Esophagus muscularis mucosa (tissue), 4 donors: ENCODE data around the gene CD79A. TPM values are rescaled to one million over a fixed set of nuclear protein-coding genes. Genes with fewer than 3 reads are reported as not detected.
"Not testable (repeated sequence)": the region's sequence is repeated elsewhere in the genome, so short reads cannot be mapped to it uniquely, and the experiment has no call there.

Experiments
- DNase-seq: peaks from one replicate; pipeline ENCODE4 v3.0.0-alpha.2; 2017; ENCODE audit errors: extremely low spot score
- H3K27ac ChIP-seq, 4 donors: fragments of 200-600 bp; sonication (generic); replicated peaks in 1 of 4; 1 replicate in 3 of 4; 2 replicates in 1 of 4; pipeline ENCODE4 v1.5.1; 2016 to 2019; ENCODE audit warnings: mild to moderate bottlenecking in 1 of 4
- H3K27me3 ChIP-seq, 4 donors: fragments of 200-600 bp; sonication (generic); one replicate each; pipeline versions ENCODE4 v1.5.1 to v1.6.0; 2016 to 2019
- H3K36me3 ChIP-seq, 4 donors: fragments of 200-600 bp; sonication (generic); one replicate each; pipeline ENCODE4 v1.5.1; 2016 to 2019
- H3K4me1 ChIP-seq, 4 donors: fragments of 200-600 bp; sonication (generic); one replicate each; pipeline ENCODE4 v1.5.1; 2016 to 2019
- H3K4me3 ChIP-seq, 4 donors: fragments of 200-600 bp; sonication (generic); 1 replicate in 2 of 4; 2 replicates in 2 of 4; pipeline ENCODE4 v1.5.1; 2016 to 2019; ENCODE audit warnings: mild to moderate bottlenecking in 4 of 4, moderate library complexity in 1 of 4
- H3K9me3 ChIP-seq, 4 donors: fragments of 200-600 bp; sonication (generic); 1 replicate in 3 of 4; 2 replicates in 1 of 4; pipeline ENCODE4 v1.5.1; 2016 to 2019
- EP300 ChIP-seq: sonication (generic); formaldehyde crosslinking; IDR thresholded peaks from one replicate; pipeline ENCODE4 v1.6.1; 2017; ENCODE audit warnings: antibody characterized with exemption
- POLR2A ChIP-seq: fragments of 450-650 bp; IDR thresholded peaks from one replicate; pipeline ENCODE4 v1.6.1; 2017; ENCODE audit warnings: antibody characterized with exemption, moderate library complexity, mild to moderate bottlenecking, low read depth
- POLR2AphosphoS5 ChIP-seq, 2 donors: sonication (generic); formaldehyde crosslinking; IDR thresholded peaks; one replicate each; pipeline ENCODE4 v1.6.1; 2017; ENCODE audit warnings: antibody characterized with exemption in 2 of 2
- WGBS: methylation state at CpG from one replicate; pipeline ENCODE4 v1.1.5; 2018; 5-methylcytosine and 5-hydroxymethylcytosine counted together
- intact Hi-C: fragments of 100-400 bp; cut with DNase I; formaldehyde crosslinking; loops from one replicate; pipeline ENCODE4 v1.15.1; 2023
- total RNA-seq, 4 donors: library from RNA; depleted of rRNA; stranded (reverse); fragments of >200 nt; gene quantifications; one replicate each; pipeline versions ENCODE4 v1.1.0 to v1.2.1, GENCODE V29; 2016
- TF ChIP-seq, protein P1 (sequence below), 3 experiments: fragments of 200-600 bp in 2 of 3; fragments of 450-650 bp in 1 of 3; sonication (generic) in 2 of 3; IDR thresholded peaks; one replicate each; pipeline ENCODE4 v1.5.1; 2017 to 2019; ENCODE audit warnings: antibody characterized with exemption in 3 of 3, mild to moderate bottlenecking in 2 of 3, moderate library complexity in 1 of 3

CD79A gene
- total RNA-seq, 4 donors from 2014 or later: 0.71 to 2.2 TPM; not detected in 2

DNA sequence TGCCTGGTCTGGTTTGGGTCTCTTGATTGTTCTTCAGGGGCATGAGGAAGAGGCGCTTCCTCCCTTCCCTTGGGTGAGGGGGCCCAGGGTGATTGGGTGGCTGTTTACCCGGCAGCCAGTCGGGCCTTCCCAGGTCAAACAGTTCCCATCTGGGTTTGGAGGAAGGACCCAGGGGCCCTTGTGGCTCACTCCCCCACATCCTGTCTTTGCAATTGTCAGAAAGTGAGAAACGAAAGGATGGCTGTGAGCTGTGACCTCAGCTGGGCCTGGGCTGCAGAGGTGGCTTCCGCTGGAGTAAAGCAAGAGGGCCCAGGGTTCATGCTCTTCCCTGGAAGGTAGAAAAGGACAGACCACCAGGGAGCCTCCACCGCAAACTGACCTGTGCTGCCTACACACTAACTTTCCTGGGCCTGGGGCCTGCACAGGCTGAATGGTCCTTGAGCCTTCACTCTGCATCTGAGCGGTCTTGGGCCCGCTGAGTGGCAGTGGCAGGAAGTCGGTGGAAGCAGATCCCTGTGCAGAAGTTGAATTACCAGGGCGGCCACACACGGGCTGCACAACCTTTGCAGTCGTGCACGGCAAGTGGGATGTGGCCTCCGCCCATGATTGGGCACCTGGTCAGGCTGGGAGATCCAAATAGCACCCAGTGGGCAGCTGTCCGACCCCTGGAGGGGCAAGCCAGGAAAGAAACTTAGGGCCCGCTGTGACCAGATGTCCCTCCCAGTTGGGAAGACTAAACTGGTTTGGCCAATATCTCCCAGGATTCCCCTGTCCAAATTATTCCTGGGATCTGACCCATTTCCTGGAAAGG is 5.3 kb upstream of the CD79A start:
- peaks cover 10 to 63% (median 56%) of the 10 kb centered on the region in 4 donors for H3K36me3 ChIP-seq
- DNase-seq: no peak
- H3K4me1 ChIP-seq: peaks cover 0 to 23% (median 13%) of the 10 kb centered on the region in 4 donors
- WGBS: 62% methylated on average over 13 of the region's 16 CpGs
- TF ChIP-seq POLR2A: no peak
- TF ChIP-seq, protein P1, sequence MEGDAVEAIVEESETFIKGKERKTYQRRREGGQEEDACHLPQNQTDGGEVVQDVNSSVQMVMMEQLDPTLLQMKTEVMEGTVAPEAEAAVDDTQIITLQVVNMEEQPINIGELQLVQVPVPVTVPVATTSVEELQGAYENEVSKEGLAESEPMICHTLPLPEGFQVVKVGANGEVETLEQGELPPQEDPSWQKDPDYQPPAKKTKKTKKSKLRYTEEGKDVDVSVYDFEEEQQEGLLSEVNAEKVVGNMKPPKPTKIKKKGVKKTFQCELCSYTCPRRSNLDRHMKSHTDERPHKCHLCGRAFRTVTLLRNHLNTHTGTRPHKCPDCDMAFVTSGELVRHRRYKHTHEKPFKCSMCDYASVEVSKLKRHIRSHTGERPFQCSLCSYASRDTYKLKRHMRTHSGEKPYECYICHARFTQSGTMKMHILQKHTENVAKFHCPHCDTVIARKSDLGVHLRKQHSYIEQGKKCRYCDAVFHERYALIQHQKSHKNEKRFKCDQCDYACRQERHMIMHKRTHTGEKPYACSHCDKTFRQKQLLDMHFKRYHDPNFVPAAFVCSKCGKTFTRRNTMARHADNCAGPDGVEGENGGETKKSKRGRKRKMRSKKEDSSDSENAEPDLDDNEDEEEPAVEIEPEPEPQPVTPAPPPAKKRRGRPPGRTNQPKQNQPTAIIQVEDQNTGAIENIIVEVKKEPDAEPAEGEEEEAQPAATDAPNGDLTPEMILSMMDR (IDR thresholded peaks at IDR 0.05): no peak
- TF ChIP-seq EP300: no peak
- peak in 1 of 2 donors; percentile 6 for TF ChIP-seq POLR2AphosphoS5 (IDR thresholded peaks at IDR 0.05)
- H3K4me3 ChIP-seq: no peak overlapping the region
- intact Hi-C loops: loop anchor here (5.0 kb wide), 2 partner anchors 66 to 86 kb away; partner anchors contain the start of gene RABAC1
- H3K9me3 ChIP-seq: no peaks in the 10 kb centered on the region
- no peak overlapping the region for H3K27ac ChIP-seq
- H3K27me3 ChIP-seq: no peaks in the 10 kb centered on the region

DNA sequence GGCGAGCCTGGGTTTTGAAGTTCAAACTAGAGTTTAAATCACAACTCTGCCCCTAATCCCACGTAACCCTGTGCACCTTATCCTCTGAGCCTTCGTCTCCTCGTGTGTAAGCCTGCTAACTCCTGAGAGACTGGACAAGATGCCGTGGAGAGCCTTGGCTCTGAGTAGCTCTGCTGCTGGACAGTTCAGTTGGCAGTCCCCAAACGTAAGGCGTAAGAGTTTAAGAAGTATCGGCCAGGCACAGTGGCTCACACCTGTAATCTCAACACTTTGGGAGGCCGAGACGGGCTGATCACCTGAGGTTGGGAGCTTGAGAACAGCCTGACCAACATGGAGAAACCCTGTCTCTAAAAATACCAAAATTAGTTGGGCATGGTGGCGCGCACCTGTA is 4.7 kb upstream of the CD79A start:
- Histone ChIP-seq H3K4me1 (peaks cover 0 to 18% (median 13%) of the 10 kb centered on the region in 4 donors), H3K27ac (no peak overlapping the region), H3K4me3 (no peak overlapping the region), H3K27me3 (no peaks in the 10 kb centered on the region), H3K36me3 (peaks cover 10 to 57% (median 51%) of the 10 kb centered on the region in 4 donors), H3K9me3 (no peaks in the 10 kb centered on the region)
- TF ChIP-seq, protein P1 (IDR thresholded peaks at IDR 0.05): no peak
- no peak for TF ChIP-seq EP300
- no peak for TF ChIP-seq POLR2A
- TF ChIP-seq POLR2AphosphoS5 (IDR thresholded peaks at IDR 0.05): no peak
- 88% methylated on average over 12 of the region's 12 CpGs for WGBS
- no peak for DNase-seq
- intact Hi-C loops: loop anchor here (5.0 kb wide), 2 partner anchors 65 to 85 kb away; partner anchors contain the start of gene RABAC1

DNA sequence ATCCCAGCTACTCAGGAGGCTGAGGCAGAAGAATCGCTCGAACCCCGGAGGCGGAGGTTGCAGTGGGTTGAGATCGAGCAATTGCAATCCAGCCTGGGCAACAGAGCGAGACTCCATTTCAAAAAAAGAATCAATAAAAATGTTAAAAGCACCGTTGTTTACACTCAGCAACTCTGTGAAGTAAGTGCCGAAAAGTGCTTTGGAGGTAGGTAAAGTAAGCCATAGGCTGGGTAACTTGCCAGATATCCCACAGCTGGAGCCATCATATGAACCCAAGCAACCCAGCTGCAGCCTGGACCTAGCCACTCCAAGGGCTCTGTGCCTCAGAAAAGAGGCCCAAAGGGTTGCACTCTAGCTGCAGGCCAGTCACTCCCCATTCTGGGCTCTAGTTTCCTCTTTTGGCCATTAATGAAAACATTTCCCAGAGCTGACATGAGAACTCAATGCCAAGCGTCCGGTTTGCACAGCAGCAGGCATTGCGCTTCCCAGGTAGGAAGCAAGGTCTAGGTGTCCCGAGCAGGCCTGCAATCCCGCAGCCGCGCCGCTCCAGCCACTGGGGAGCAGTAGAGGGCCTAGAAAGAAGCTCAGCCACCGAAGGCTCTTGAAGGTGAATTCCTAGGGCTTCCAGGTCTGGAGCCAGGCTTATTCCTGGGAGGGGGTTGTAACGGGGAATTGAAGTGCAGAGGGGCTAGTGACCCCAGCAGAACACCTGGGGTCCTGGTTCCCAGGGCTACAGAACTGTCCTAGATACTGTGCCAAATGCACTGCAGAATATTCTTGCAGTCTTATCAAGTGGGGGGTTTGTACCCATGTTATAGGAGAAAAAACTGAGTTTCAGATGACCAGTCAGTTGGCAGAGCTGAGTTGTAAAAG is 4.1 kb upstream of the CD79A start:
- Histone ChIP-seq H3K27ac (no peak overlapping the region), H3K9me3 (no peaks in the 10 kb centered on the region), H3K4me1 (peaks cover 0 to 17% (median 10%) of the 10 kb centered on the region in 4 donors), H3K4me3 (no peak overlapping the region), H3K36me3 (peaks cover 10 to 50% (median 47%) of the 10 kb centered on the region in 4 donors), H3K27me3 (no peaks in the 10 kb centered on the region)
- no peak for DNase-seq
- intact Hi-C loops: loop anchor here (5.0 kb wide), 2 partner anchors 64 to 84 kb away; partner anchors contain the start of gene RABAC1
- WGBS: 51% methylated on average over 18 of the region's 18 CpGs
- peak in 1 of 2 donors; percentile 33 for TF ChIP-seq POLR2AphosphoS5 (IDR thresholded peaks at IDR 0.05)
- TF ChIP-seq, protein P1 (IDR thresholded peaks at IDR 0.05): peak; percentile 34 to 61 (median 44)
- TF ChIP-seq POLR2A: no peak
- TF ChIP-seq EP300: no peak

DNA sequence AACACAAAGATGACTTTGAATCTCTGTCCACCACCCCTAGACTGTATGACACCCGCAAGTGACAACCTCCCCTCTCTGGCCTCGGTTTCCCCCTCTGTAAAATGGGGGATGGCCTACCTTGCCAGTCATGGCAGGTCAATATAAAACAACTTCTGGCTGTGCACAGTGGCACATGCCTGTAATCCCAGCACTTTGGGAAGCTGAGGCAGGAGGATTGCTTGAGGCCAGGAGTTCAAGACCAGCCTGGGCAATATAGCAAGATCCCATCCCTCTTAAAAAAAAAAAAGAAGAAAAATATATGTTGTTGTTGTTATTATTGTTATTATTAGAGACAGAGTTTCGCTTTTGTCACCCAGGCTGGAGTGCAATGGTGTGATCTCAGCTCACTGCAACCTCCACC is 1.1 kb upstream of the CD79A start:
- 91% methylated on average over 3 of the region's 3 CpGs for WGBS
- H3K9me3 ChIP-seq, DNase-seq, H3K27me3 ChIP-seq, H3K4me3 ChIP-seq, intact Hi-C loops, H3K27ac ChIP-seq: not testable (repeated sequence)
- H3K36me3 ChIP-seq: peaks cover 0 to 21% (median 19%) of the 10 kb centered on the region in 4 donors
- H3K4me1 ChIP-seq: peaks cover 0 to 16% (median 4%) of the 10 kb centered on the region in 4 donors
